Fibroblast of mammary gland (primary cell): Measurements from ENCODE around the gene SLITRK2.

Experiments
- DNase-seq: peaks from one replicate; pipeline ENCODE4 v3.0.0-alpha.2; 2010; ENCODE audit warnings: low read depth
- H3K4me3 ChIP-seq: 2 replicates; pipeline ENCODE4 v1.5.1; 2011; ENCODE audit warnings: low read depth, mild to moderate bottlenecking, low read length, moderate library complexity; ENCODE audit not compliant: control insufficient read depth
- CTCF ChIP-seq: conservative IDR thresholded peaks from 2 replicates; pipeline ENCODE4 v1.5.1; 2011; ENCODE audit warnings: low read depth, low read length, inconsistent platforms; ENCODE audit not compliant: control insufficient read depth, insufficient read depth

The SLITRK2 gene

DNA sequence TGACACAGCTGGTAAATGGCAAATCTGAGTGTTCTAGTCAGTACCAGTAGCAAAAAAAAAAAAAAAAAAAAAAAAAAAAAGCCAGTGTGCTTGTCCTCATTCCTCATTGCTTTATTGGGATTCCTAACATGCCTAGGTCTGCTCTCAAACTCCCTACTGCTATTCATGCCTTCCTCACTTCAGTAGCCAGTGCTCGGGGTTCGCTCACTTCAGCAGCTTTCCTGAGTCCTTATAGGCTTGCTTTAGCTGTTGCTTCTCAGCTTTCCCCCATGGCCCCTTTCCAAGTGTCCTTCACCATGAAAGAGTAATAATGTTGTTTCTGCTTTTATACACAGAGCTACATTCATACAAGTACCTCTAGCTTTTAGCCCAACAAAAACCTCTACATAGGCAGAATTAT lies 30.8 kb downstream of the SLITRK2 start:
- no peak for TF ChIP-seq CTCF
- DNase-seq = no peak
- H3K4me3 ChIP-seq = no peak overlapping the region

GRCh38 chrX:145848857-145849256 lies 31.2 kb downstream of the SLITRK2 start:
- no peak for TF ChIP-seq CTCF
- no peak for DNase-seq
- no peak overlapping the region for H3K4me3 ChIP-seq

GRCh38 chrX:145853181-145853580 lies 35.6 kb downstream of the SLITRK2 start:
- TF ChIP-seq CTCF = no peak
- no peak for DNase-seq
- H3K4me3 ChIP-seq = no peak overlapping the region

GRCh38 chrX:145856181-145856580 lies 38.6 kb downstream of the SLITRK2 start:
- TF ChIP-seq CTCF = no peak
- no peak for DNase-seq
- H3K4me3 ChIP-seq = no peak overlapping the region

GRCh38 chrX:145861818-145862217 lies 44.2 kb downstream of the SLITRK2 start:
- TF ChIP-seq CTCF = no peak
- no peak for DNase-seq
- no peak overlapping the region for H3K4me3 ChIP-seq

DNA sequence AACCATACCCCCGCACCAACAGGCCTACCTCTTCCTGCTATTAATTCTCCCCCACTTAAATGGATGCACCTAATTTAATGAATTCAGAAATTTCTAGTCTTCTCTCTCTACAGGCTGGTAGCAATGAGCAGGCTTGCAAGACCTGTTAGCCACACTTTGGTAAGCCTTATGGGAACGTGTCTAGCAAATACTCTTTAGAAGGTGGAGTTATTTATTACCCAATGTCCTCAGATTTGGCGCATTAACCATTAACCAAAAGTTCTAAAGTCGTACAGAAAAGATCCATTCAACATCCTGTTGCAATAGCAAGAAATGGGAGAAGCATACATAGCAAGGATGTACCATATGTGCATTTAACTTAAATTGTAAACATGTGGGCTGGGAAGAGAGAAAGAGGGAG lies 47.5 kb downstream of the SLITRK2 start:
- H3K4me3 ChIP-seq = no peak overlapping the region
- no peak for DNase-seq
- no peak for TF ChIP-seq CTCF
